ENCODE data around the gene GMPR. TPM values are rescaled to one million over a fixed set of nuclear protein-coding genes. Genes with fewer than 3 reads are reported as not detected.

Gene GMPR
- total RNA-seq, 2 experiments from 2014 or later: 3.4 to 4.0 TPM

DNA sequence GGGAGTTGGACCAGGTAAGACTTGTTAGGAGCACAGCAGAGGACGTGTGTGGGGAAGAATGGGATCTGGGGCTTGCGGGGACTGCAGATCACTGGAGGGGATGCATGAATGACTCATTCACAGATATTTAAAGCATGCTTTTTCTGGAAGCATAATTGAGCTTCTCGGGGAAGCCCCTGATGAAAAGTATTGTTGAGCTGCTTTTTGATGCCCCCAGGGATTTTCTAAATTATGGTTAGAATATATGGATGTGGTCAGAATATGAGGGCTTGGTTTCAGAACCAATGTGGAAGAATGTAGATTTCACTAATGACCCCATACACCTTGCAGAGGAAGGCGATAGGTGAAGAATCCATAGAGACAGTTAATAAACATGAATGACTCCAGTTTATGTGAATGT is 36.1 kb downstream of the GMPR start:
- ChIA-PET POLR2A (no interaction called here), CTCF (no interaction called here)
- no peak overlapping the region for H3K4me3 Mint-ChIP-seq
- DNase-seq: no peak
- no peak overlapping the region for H3K27ac Mint-ChIP-seq
- H3K4me1 Mint-ChIP-seq: peaks cover 7% of the 10 kb centered on the region
- no peaks in the 10 kb centered on the region for H3K36me3 Mint-ChIP-seq (ENCODE audit: low read depth)
- H3K27me3 Mint-ChIP-seq: no peaks in the 10 kb centered on the region
- H3K9me3 Mint-ChIP-seq: no peaks in the 10 kb centered on the region

DNA sequence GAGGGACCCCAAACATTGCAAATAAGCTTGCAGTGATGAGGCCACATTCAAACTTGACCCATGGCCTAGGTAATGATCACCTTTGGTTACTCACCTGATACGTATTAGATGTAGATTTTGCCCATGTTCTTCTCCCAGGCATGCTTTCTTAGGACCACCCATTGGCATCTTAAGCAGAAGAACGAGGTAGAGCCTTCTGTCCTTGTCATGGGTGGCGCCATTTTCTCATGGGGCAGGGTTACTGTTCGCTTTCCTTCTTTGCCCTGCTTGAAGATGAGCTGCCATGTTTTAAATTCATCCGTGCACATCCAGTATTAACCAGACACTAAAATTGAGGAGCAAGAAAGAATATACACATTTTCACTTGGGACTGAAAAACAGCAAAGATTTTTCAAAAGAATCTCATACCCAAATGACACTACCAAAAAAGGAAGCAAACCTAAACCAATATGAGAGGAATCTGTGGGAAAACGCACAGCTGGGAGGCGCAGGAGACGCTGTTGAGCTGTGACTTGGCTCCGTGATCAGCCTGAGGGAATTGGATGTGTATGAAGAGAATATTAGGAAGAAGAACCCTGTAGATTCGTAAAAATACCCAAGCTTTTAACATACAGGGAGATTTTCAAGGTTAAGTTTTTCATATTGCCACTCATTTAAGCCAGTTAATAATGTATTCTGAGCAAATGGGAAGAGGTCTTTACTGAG is 36.6 kb downstream of the GMPR start:
- no peak overlapping the region for H3K27ac Mint-ChIP-seq
- no peaks in the 10 kb centered on the region for H3K9me3 Mint-ChIP-seq
- peaks cover 7% of the 10 kb centered on the region for H3K4me1 Mint-ChIP-seq
- no peaks in the 10 kb centered on the region for H3K27me3 Mint-ChIP-seq
- no peaks in the 10 kb centered on the region for H3K36me3 Mint-ChIP-seq (ENCODE audit: low read depth)
- ChIA-PET CTCF (interaction anchor here (1.7 kb wide), 1 partner anchor 11 kb away, joined by 8 read pairs; no protein-coding TSS in a partner anchor), POLR2A (no interaction called here)
- DNase-seq: no peak
- H3K4me3 Mint-ChIP-seq: no peak overlapping the region

DNA sequence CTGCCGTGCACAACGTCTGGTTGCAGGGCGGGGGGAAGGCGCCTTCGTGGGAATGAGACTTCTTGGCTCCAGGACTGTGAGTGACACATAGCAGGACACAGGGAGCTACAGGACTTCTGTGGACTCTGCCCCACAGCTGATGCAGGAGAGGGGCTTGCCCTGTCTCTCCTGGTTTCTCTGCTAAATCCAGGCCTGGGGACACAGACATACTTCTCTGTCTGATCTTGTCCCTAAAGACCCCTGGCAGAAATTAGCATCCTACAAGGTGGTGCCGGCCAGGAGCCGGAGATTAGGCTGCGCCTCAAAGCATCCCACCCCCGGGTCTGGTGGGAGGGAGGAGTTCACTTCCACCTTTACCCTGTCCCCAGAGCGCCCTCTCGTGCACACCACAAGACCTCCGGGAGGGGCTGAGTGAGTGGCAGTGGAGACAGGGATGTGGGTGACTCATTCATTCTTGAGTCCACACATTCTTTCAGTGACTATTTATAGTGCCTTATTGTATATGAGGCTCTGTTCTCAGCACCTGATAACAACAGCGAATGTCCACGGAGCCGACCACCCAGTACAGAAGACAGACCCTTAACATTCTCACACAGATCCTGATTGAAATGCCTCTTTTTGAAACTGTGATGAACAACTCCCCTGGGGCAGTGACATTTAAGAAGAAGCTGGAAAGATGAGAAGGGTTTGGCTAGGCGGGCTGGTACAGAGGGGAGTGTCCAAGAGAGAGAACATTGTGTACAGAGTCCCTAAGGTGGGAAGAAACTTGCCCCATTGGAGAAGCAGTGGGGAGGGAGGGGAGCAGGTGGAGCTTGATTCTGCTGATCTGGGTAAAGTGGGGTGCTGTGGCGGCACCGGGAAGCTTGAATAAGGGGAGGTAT is 39.0 kb downstream of the GMPR start:
- no peaks in the 10 kb centered on the region for H3K36me3 Mint-ChIP-seq (ENCODE audit: low read depth)
- DNase-seq: peak; percentile 27
- H3K9me3 Mint-ChIP-seq: no peaks in the 10 kb centered on the region
- no peaks in the 10 kb centered on the region for H3K27me3 Mint-ChIP-seq
- no peak overlapping the region for H3K4me3 Mint-ChIP-seq
- ChIA-PET POLR2A (no interaction called here), CTCF (interaction anchor here (1.3 to 1.7 kb wide), 2 partner anchors 9 to 40 kb away, joined by 5 to 8 read pairs; no protein-coding TSS in a partner anchor)
- H3K27ac Mint-ChIP-seq: no peak overlapping the region
- peaks cover 7% of the 10 kb centered on the region for H3K4me1 Mint-ChIP-seq

DNA sequence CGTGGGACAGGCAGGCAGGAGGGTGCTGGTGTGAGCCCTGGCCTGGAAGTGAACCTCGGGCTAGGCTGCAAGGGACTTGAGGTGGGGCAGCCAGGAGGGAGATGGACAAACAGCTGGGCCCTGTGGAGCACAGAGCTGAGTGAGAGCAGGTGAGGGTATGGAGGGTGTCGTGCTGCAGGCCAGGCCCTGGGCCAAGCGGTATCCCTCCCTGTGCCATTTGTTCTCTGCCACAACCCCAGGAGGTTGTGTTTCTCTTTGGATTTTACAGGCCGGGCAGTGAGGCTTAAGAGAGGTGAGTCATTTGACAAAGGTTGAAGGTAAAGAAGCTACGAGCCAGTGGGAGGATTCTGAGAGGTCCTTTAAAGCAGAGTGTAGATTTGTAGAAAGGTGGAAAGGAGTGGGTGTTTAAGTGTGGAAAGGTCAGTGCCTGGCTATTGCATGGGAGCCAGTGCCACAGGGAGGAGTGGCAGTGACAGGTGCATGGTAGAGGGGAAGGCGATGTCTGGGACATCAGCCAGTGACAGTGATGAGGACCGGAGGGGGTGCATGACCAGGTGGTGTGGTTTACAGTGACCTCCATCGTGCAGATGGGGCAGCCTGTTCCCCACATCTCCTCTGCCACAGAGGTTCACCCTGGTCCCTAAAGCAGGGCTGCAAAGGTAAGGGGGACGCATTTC is 39.8 kb downstream of the GMPR start:
- POLR2A ChIA-PET: no interaction called here
- DNase-seq: no peak
- peaks cover 6% of the 10 kb centered on the region for H3K4me1 Mint-ChIP-seq
- no peaks in the 10 kb centered on the region for H3K36me3 Mint-ChIP-seq (ENCODE audit: low read depth)
- H3K27ac Mint-ChIP-seq: no peak overlapping the region
- no peak overlapping the region for H3K4me3 Mint-ChIP-seq
- no peaks in the 10 kb centered on the region for H3K9me3 Mint-ChIP-seq
- H3K27me3 Mint-ChIP-seq: no peaks in the 10 kb centered on the region
- CTCF ChIA-PET: no interaction called here

DNA sequence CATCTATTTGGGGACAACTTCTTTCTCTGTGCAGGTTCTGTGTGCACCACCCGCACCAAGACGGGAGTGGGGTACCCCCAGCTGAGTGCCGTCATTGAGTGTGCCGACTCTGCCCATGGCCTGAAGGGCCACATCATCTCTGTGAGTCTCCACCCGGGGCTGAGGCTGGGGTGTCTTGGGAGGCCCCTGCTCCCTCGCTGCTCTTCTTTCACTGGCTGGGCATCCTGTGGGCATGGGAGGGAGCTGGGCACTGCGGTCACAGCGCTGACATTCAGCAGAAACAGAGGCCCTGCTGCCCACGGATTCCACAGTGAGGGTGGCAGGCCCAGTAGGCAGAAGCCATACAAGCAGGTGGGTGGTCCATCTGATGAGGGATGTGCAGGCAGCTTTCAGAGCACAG is 40.4 kb downstream of the GMPR start:
- DNase-seq: no peak
- Mint-ChIP-seq H3K4me1 (peaks cover 3% of the 10 kb centered on the region), H3K9me3 (no peaks in the 10 kb centered on the region), H3K4me3 (no peak overlapping the region), H3K27me3 (no peaks in the 10 kb centered on the region), H3K27ac (no peak overlapping the region), H3K36me3 (ENCODE audit: low read depth) (no peaks in the 10 kb centered on the region)
- ChIA-PET CTCF (no interaction called here), POLR2A (no interaction called here)

DNA sequence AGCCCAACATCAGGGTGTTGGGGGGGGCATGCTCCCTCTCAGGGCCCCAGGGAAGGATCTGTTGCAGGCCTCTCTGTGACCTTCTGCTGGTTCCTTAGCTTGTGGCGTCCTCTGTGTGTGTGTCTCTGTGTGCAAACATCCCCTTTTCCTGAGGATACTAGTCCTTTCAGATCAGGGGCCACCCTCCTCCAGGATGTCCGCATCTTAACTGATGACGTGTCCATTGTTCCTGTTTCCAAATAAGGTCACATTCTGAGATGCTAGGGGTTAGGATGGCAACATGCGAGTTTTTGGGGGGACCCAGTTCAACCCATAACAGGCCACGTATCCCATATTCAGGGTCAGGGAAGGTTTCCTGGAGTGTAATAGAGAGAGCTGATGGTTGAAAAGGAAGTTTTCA is 40.9 kb downstream of the GMPR start:
- ChIA-PET POLR2A (no interaction called here), CTCF (no interaction called here)
- no peak overlapping the region for H3K4me3 Mint-ChIP-seq
- no peaks in the 10 kb centered on the region for H3K36me3 Mint-ChIP-seq (ENCODE audit: low read depth)
- no peak overlapping the region for H3K27ac Mint-ChIP-seq
- H3K4me1 Mint-ChIP-seq: peaks cover 3% of the 10 kb centered on the region
- H3K27me3 Mint-ChIP-seq: no peaks in the 10 kb centered on the region
- H3K9me3 Mint-ChIP-seq: no peaks in the 10 kb centered on the region
- DNase-seq: no peak

DNA sequence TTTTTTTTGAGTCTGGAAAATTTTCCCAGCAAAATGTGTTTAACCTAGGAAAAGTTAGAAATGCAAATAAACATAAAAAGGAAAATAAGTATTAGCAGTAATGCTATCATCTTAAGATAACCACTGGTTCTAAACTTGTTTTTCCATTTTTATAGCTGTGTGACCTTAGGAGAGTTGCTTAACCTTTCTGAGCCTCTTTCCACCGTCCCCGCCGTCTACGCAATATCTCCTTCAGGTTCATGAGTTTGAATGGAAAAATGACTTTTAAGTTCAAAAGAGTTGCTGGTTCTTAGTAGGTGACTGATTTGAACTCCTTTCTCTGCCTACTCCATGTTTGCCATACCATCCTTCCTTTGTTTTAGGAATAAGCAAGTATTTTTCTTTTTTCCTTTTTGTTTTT is 44.0 kb downstream of the GMPR start:
- CTCF ChIA-PET: no interaction called here
- Mint-ChIP-seq H3K4me1 (peaks cover 3% of the 10 kb centered on the region), H3K27me3 (no peaks in the 10 kb centered on the region), H3K27ac (no peak overlapping the region), H3K36me3 (ENCODE audit: low read depth) (no peaks in the 10 kb centered on the region), H3K4me3 (no peak overlapping the region), H3K9me3 (no peaks in the 10 kb centered on the region)
- DNase-seq: no peak
- POLR2A ChIA-PET: no interaction called here

DNA sequence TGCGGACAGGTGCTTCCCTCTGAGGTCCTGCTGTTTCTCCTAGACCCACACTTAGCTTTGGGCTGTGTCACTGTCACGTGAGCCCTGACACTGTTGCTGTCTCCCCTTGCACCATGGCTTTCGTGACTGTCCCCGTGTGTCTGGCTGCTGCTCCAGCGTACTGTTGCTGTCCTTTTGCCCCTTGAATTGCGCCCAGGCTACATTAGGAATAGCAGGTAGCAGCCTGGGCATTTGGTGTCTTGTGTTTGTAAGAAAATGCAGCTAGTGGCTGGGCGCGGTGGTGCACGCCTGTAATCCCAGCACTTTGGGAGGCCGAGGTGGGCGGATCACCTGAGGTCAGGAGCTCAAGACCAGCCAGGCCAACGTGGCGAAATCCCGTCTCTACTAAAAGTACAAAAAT is 46.1 kb downstream of the GMPR start:
- POLR2A ChIA-PET: no interaction called here
- CTCF ChIA-PET: interaction anchor here (1.2 to 1.3 kb wide), 2 partner anchors 11 to 679 kb away, joined by 3 read pairs; no protein-coding TSS in a partner anchor

DNA sequence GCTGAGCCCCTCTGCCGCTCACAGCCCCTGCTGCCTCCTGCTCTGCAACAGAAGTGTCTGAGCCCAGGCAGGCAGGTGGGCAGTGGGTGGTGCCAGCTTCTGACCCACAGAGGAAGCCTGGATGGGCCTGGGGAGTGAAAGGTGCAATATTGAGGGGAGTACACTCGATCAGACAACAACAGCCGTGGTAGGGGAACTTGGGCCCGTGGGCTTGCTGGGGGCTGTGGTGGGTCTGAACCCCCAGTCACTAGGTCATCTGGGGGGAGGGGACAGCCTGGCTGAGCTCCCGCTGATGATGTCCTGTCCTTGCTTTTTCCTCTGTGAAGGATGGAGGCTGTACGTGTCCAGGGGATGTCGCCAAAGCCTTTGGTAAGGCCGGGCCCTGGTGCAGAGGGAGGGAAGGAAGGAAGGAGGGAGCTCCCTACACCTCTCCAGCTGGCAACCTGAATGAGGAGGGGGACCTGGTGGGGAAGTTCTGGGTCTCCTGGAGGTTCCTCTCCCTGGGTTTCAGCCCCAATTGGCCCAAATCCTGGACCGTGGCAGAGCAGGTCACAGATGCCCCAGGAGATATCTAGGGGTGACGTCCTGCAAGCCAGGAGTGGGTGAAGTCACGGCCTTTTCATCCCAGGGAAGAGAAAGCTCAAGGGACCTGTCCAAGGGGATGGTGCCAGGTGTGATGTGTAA is 47.2 kb downstream of the GMPR start:
- Mint-ChIP-seq H3K9me3 (no peaks in the 10 kb centered on the region), H3K36me3 (ENCODE audit: low read depth) (no peaks in the 10 kb centered on the region)
- DNase-seq: no peak

More for the DNA sequence above, 46.1 kb downstream of the GMPR start:
- Mint-ChIP-seq H3K9me3 (no peaks in the 10 kb centered on the region), H3K36me3 (ENCODE audit: low read depth) (no peaks in the 10 kb centered on the region), H3K4me1 (no peaks in the 10 kb centered on the region), H3K27me3 (no peaks in the 10 kb centered on the region), H3K4me3 (no peak overlapping the region), H3K27ac (no peak overlapping the region)
- DNase-seq: no peak

DNA sequence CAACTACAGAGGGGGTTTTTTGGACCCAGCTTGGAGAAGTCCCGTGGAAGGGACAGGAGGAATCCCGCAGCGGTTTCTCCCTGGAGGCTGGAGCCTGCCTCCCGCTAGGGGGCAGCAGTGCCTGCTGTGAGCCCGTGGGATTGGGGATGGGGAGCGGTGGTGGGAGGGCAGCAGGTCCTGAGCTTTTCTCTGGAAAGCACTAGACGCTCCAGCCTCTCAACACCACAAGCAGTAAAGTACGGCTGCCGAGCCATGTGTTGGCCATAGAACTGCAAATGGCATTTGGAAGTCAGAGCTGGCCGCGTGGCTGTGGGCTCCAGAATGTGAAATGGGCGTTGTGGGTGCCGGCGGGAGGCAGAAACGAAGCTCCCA is 47.8 kb downstream of the GMPR start:
- peak; percentile 36 for DNase-seq
- Mint-ChIP-seq H3K4me3 (no peak overlapping the region), H3K4me1 (no peaks in the 10 kb centered on the region), H3K9me3 (no peaks in the 10 kb centered on the region), H3K27me3 (no peaks in the 10 kb centered on the region), H3K27ac (no peak overlapping the region), H3K36me3 (ENCODE audit: low read depth) (no peaks in the 10 kb centered on the region)
- ChIA-PET POLR2A (interaction anchor here (0.5 to 1.5 kb wide), 2 partner anchors 34 to 524 kb away, joined by 3 read pairs; no protein-coding TSS in a partner anchor), CTCF (interaction anchor here (0.6 to 1.7 kb wide), 11 partner anchors 10 to 677 kb away, joined by 3 to 10 read pairs (median 3); no protein-coding TSS in a partner anchor)

More for the DNA sequence above, 47.2 kb downstream of the GMPR start:
- no peaks in the 10 kb centered on the region for H3K27me3 Mint-ChIP-seq
- ChIA-PET CTCF (interaction anchor here (0.8 to 1.7 kb wide), 11 partner anchors 9 to 678 kb away, joined by 3 to 10 read pairs (median 3); no protein-coding TSS in a partner anchor), POLR2A (interaction anchor here (0.5 to 1.5 kb wide), 2 partner anchors 35 to 524 kb away, joined by 3 read pairs; no protein-coding TSS in a partner anchor)
- H3K27ac Mint-ChIP-seq: no peak overlapping the region
- H3K4me1 Mint-ChIP-seq: no peaks in the 10 kb centered on the region
- no peak overlapping the region for H3K4me3 Mint-ChIP-seq

DNA sequence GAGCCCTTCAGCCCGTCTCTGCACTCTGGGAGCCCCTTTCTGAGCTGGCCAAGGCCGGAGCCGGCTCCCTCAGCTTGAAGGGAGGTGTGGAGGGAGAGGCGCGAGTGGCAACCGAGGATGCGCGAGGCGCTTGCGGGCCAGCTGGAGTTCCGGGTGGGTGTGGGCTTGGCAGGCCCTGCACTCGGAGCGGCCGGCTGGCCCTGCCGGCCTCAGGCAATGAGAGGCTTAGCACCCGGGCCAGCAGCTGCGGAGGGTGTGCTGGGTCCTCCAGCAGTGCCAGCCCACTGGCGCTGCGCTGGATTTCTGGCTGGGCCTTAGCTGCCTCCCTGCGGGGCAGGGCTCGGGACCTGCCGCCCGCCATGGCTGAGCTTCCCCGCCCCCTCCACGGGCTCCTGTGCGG is 49.8 kb downstream of the GMPR start:
- no peaks in the 10 kb centered on the region for H3K27me3 Mint-ChIP-seq
- DNase-seq: no peak
- ChIA-PET CTCF (interaction anchor here (0.8 to 0.9 kb wide), 2 partner anchors 44 to 485 kb away, joined by 3 to 4 read pairs; no protein-coding TSS in a partner anchor), POLR2A (no interaction called here)
- H3K9me3 Mint-ChIP-seq: no peaks in the 10 kb centered on the region
- no peaks in the 10 kb centered on the region for H3K4me1 Mint-ChIP-seq
- H3K27ac Mint-ChIP-seq: no peak overlapping the region
- H3K36me3 Mint-ChIP-seq (ENCODE audit: low read depth): no peaks in the 10 kb centered on the region
- no peak overlapping the region for H3K4me3 Mint-ChIP-seq

DNA sequence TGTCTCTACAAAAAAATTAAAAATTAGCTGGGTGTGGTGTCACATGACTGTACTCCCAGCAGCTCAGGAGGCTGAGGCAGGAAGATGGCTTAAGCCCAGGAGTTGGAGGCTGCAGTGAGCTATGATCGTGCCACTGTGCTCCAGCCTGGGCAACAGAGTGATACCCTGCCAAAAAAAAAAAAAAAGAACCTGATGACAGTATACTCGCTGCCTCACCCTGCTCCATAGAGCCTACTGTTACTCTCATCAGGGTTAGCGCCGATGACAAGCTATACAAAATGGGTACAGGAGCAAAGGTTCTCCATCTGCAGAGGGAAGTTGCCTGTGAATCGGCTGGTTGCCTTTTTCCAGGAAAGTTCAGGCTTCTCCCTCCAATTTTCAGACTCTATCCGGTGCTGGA is 53.4 kb downstream of the GMPR start:
- Mint-ChIP-seq H3K4me3 (no peak overlapping the region), H3K27ac (no peak overlapping the region), H3K27me3 (no peaks in the 10 kb centered on the region), H3K36me3 (ENCODE audit: low read depth) (no peaks in the 10 kb centered on the region), H3K4me1 (no peaks in the 10 kb centered on the region), H3K9me3 (no peaks in the 10 kb centered on the region)
- DNase-seq: no peak
- ChIA-PET POLR2A (no interaction called here), CTCF (no interaction called here)

DNA sequence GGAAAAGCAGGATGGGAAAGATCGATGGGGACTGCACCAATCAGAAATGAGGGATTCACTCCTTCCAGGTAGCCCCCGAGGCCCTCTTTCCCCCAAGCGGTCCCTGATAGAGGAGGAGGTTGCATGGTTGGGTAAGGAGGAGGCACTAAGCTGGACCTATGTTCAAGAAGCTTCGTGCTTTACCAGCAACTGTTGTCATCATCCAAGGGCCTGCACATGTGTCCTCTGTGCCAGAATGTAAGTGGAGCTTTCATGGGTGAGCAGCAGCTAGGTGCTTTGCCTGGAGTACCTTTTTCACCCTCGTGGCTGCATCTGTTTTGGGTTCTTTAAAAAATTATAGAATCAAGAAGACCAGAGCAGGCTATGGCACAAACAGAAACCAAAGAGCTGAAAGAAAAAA is 54.0 kb downstream of the GMPR start:
- no peaks in the 10 kb centered on the region for H3K36me3 Mint-ChIP-seq (ENCODE audit: low read depth)
- H3K4me1 Mint-ChIP-seq: no peaks in the 10 kb centered on the region
- no peaks in the 10 kb centered on the region for H3K27me3 Mint-ChIP-seq
- H3K27ac Mint-ChIP-seq: no peak overlapping the region
- CTCF ChIA-PET: no interaction called here
- no peaks in the 10 kb centered on the region for H3K9me3 Mint-ChIP-seq
- POLR2A ChIA-PET: no interaction called here
- no peak overlapping the region for H3K4me3 Mint-ChIP-seq
- DNase-seq: no peak
